Sigmoid colon (tissue), 7 donors: ENCODE data around the gene OPRL1. TPM values are rescaled to one million over a fixed set of nuclear protein-coding genes. Genes with fewer than 3 reads are reported as not detected.

Experiments used
- DNase-seq: peaks from one replicate; pipeline ENCODE4 v3.0.0-alpha.2; 2019
- H3K27ac ChIP-seq, 4 donors: fragments of 200-600 bp; sonication (generic); one replicate each; pipeline ENCODE4 v1.5.1; 2016 to 2019; ENCODE audit warnings: mild to moderate bottlenecking in 1 of 4
- H3K27me3 ChIP-seq, 3 donors: fragments of 200-600 bp; sonication (generic); one replicate each; pipeline ENCODE4 v1.5.1; 2019; ENCODE audit warnings: mild to moderate bottlenecking in 1 of 3
- H3K36me3 ChIP-seq, 4 donors: fragments of 200-600 bp; sonication (generic); one replicate each; pipeline ENCODE4 v1.5.1; 2016 to 2019
- H3K4me1 ChIP-seq, 4 donors: fragments of 200-600 bp; sonication (generic); one replicate each; pipeline ENCODE4 v1.5.1; 2017 to 2019
- H3K4me3 ChIP-seq, 4 donors: fragments of 200-600 bp; sonication (generic); one replicate each; pipeline ENCODE4 v1.5.1; 2017 to 2019; ENCODE audit warnings: mild to moderate bottlenecking in 2 of 4, moderate library complexity in 1 of 4
- H3K9me3 ChIP-seq, 4 donors: fragments of 200-600 bp in 3 of 4; sonication (generic) in 3 of 4; one replicate each; pipeline versions ENCODE4 v1.5.1 to v1.6.1; 2013 to 2019
- EP300 ChIP-seq, 4 donors: sonication (generic); formaldehyde crosslinking; IDR thresholded peaks; one replicate each; pipeline ENCODE4 v1.6.1; 2017; ENCODE audit warnings: antibody characterized with exemption in 4 of 4
- POLR2A ChIP-seq, 2 donors: fragments of 450-650 bp; IDR thresholded peaks; one replicate each; pipeline ENCODE4 v1.6.1; 2016; ENCODE audit warnings: antibody characterized with exemption in 2 of 2, mild to moderate bottlenecking in 2 of 2, moderate library complexity in 2 of 2
- POLR2AphosphoS5 ChIP-seq, 4 donors: sonication (generic); formaldehyde crosslinking; IDR thresholded peaks; one replicate each; pipeline ENCODE4 v1.6.1; 2017; ENCODE audit warnings: antibody characterized with exemption in 4 of 4
- WGBS, 2 donors: extraction: QIAGEN DNeasy Blood & Tissue Kit; methylation state at CpG; one replicate each; pipeline ENCODE4 v1.1.7; 2013; 5-methylcytosine and 5-hydroxymethylcytosine counted together
- intact Hi-C: fragments of 100-400 bp; cut with DNase I; formaldehyde crosslinking; loops from one replicate; pipeline ENCODE4 v1.15.1; 2023
- polyA plus RNA-seq, 3 donors: library from polyadenylated mRNA; stranded (reverse); fragments of 200-250 nt; gene quantifications; one replicate each; pipeline ENCODE4 v1.2.3, GENCODE V29; 2013
- total RNA-seq, 4 donors: library from RNA; depleted of rRNA; stranded (reverse); fragments of >200 nt; gene quantifications; one replicate each; pipeline ENCODE4 v1.1.0, GENCODE V29; 2016
- TF ChIP-seq, protein P1 (sequence below), 4 experiments: fragments of 450-650 bp in 3 of 4; fragments of 200-600 bp in 1 of 4; IDR thresholded peaks; one replicate each; pipeline ENCODE4 v1.5.1; 2016 to 2019; ENCODE audit warnings: antibody characterized with exemption in 4 of 4, mild to moderate bottlenecking in 3 of 4, moderate library complexity in 2 of 4
- donor health status: healthy with polysubstance abuse.
- donor health status: Bipolar disorder and iron deficiency.
- donor health status: healthy.

OPRL1 gene
- total RNA-seq (1 to 10 TPM in 1 of 4 donors, under 1 TPM in 3; 0.71 to 2.2 (median 0.89) TPM), polyA plus RNA-seq (1 to 10 TPM in 1 of 3 donors, under 1 TPM in 1, not detected in 1; under 0.01 to 1.0 TPM)

- TF ChIP-seq, protein P1, sequence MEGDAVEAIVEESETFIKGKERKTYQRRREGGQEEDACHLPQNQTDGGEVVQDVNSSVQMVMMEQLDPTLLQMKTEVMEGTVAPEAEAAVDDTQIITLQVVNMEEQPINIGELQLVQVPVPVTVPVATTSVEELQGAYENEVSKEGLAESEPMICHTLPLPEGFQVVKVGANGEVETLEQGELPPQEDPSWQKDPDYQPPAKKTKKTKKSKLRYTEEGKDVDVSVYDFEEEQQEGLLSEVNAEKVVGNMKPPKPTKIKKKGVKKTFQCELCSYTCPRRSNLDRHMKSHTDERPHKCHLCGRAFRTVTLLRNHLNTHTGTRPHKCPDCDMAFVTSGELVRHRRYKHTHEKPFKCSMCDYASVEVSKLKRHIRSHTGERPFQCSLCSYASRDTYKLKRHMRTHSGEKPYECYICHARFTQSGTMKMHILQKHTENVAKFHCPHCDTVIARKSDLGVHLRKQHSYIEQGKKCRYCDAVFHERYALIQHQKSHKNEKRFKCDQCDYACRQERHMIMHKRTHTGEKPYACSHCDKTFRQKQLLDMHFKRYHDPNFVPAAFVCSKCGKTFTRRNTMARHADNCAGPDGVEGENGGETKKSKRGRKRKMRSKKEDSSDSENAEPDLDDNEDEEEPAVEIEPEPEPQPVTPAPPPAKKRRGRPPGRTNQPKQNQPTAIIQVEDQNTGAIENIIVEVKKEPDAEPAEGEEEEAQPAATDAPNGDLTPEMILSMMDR (IDR thresholded peaks at IDR 0.05), result no peak
- peak in 1 of 4 donors; percentile 61 for TF ChIP-seq EP300 (IDR thresholded peaks at IDR 0.05)
- intact Hi-C loops, result loop anchor here (5.0 kb wide), 1 partner anchor 978 kb away; no protein-coding TSS in a partner anchor
- Histone ChIP-seq H3K4me3 (peak within 1 kb of the TSS; percentile 60 to 85 (median 70)), H3K27ac (peak within 1 kb of the TSS; percentile 70 to 81 (median 74)), H3K36me3 (no peaks in the 10 kb centered on the region), H3K9me3 (no peaks in the 10 kb centered on the region), H3K4me1 (peaks cover 0 to 37% (median 31%) of the 10 kb centered on the region in 4 donors), H3K27me3 (peaks cover 14 to 29% (median 17%) of the 10 kb centered on the region in 3 donors)
- DNase-seq, result no peak
- 2 to 5% methylated on average over 62 of the region's 62 CpGs for WGBS, 2 donors
These were observed at the start of gene OPRL1 for GRCh38 chr20:64080013-64080812. Gene OPRL1, plus strand, starts transcription at chr20:64080082. Its CDS starts 12,639 bp downstream, at chr20:64092721.

- Histone ChIP-seq H3K27me3 (no peaks in the 10 kb centered on the region), H3K4me3 (no peak overlapping the region), H3K9me3 (no peaks in the 10 kb centered on the region), H3K4me1 (peaks cover 0 to 36% (median 21%) of the 10 kb centered on the region in 4 donors), H3K36me3 (peaks cover 44 to 95% (median 54%) of the 10 kb centered on the region in 4 donors), H3K27ac (no peak overlapping the region)
- intact Hi-C loops, result no loop called here
- no peak for DNase-seq
- no peak for TF ChIP-seq POLR2AphosphoS5 (IDR thresholded peaks at IDR 0.05)
- no peak for TF ChIP-seq EP300 (IDR thresholded peaks at IDR 0.05)
- TF ChIP-seq POLR2A (IDR thresholded peaks at IDR 0.05), result no peak
- TF ChIP-seq, protein P1 (IDR thresholded peaks at IDR 0.05), result no peak
- 21 to 68% methylated on average over 20 of the region's 20 CpGs for WGBS, 2 donors
These were observed 49.3 kb upstream of the OPRL1 start for GRCh38 chr20:64030371-64031134.

- H3K9me3 ChIP-seq, result no peaks in the 10 kb centered on the region
- no peak for TF ChIP-seq EP300 (IDR thresholded peaks at IDR 0.05)
- TF ChIP-seq, protein P1 (IDR thresholded peaks at IDR 0.05), result no peak
- TF ChIP-seq POLR2AphosphoS5 (IDR thresholded peaks at IDR 0.05), result no peak
- TF ChIP-seq POLR2A (IDR thresholded peaks at IDR 0.05), result no peak
- peaks cover 0 to 32% (median 21%) of the 10 kb centered on the region in 4 donors for H3K4me1 ChIP-seq
- peaks cover 0 to 7% (median 5%) of the 10 kb centered on the region in 3 donors for H3K27me3 ChIP-seq
- DNase-seq, result no peak
- intact Hi-C loops, result no loop called here
- peak overlapping the region in 3 of 4 donors; percentile 35 to 55 (median 46) for H3K27ac ChIP-seq
- H3K36me3 ChIP-seq, result peaks cover 31 to 83% (median 41%) of the 10 kb centered on the region in 4 donors
- no peak overlapping the region for H3K4me3 ChIP-seq
- WGBS, 2 donors, result 95 to 96% methylated on average over 19 of the region's 19 CpGs
These were observed 48.0 kb upstream of the OPRL1 start for GRCh38 chr20:64031822-64032314.

DNA sequence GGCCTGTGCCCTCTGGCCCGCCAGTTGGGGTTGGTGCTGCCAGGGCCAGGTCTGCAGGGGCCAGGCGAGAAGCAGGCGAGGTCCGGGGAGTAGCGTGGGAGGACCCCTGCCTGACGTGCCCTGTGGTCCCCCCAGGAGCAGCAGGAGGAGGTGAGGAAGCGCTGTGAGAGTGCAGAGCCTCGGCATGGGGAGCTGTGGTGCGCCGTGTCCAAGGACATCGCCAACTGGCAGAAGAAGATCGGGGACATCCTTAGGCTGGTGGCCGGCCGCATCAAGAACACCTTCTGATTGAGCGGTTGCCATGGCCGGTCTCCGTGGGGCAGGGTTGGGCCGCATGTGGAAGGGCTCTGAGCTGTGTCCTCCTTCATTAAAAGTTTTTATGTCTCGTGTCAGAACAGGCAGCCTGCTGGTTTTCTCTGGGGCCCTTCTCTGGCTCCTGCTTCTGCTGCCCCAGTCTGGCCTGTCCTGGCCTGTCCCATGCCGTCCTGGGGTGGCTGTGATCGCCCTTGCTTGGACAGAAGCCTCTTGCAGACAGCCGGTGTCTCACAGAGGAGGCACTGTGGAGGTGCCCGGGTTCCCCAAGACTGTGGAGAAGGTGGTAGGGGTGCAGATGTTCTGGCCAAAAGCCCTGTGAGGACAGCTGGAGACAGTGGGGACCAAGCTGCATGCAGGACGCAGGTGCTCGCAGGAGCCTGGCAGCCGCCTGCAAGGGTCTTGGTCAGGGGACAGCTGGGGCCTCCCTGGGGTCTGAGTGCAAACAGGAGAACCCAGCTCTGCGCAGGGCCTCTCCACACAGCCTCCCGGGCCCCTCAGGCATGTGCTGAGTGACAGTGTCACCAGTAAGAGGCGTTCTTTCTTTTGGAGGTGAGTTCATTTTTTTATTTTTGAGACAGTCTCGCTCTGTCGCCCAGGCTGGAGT is 46.9 kb upstream of the OPRL1 start:
- Histone ChIP-seq H3K9me3 (no peaks in the 10 kb centered on the region), H3K36me3 (peaks cover 20 to 72% (median 32%) of the 10 kb centered on the region in 4 donors), H3K27ac (peak overlapping the region in 3 of 4 donors; percentile 35 to 55 (median 46)), H3K27me3 (peaks cover 9 to 18% (median 16%) of the 10 kb centered on the region in 3 donors), H3K4me1 (peaks cover 0 to 25% (median 19%) of the 10 kb centered on the region in 4 donors), H3K4me3 (no peak overlapping the region)
- DNase-seq, result no peak
- intact Hi-C loops, result no loop called here
- TF ChIP-seq, protein P1 (IDR thresholded peaks at IDR 0.05), result no peak
- TF ChIP-seq POLR2A (IDR thresholded peaks at IDR 0.05), result no peak
- no peak for TF ChIP-seq POLR2AphosphoS5 (IDR thresholded peaks at IDR 0.05)
- TF ChIP-seq EP300 (IDR thresholded peaks at IDR 0.05), result no peak
- 96 to 97% methylated on average over 31 of the region's 31 CpGs for WGBS, 2 donors
